Lower leg skin (tissue), 3 donors: Measurements from ENCODE around the gene MT1F.

ENCODE experiments used
- CTCF ChIP-seq, 3 donors: fragments of 450-650 bp; IDR thresholded peaks; one replicate each; pipeline ENCODE4 v1.5.1; 2016; ENCODE audit warnings: antibody characterized with exemption in 3 of 3, mild to moderate bottlenecking in 3 of 3, moderate library complexity in 2 of 3
- POLR2A ChIP-seq, 2 donors: fragments of 450-650 bp; IDR thresholded peaks; one replicate each; pipeline ENCODE4 v1.6.1; 2016 to 2017; ENCODE audit warnings: antibody characterized with exemption in 2 of 2, mild to moderate bottlenecking in 1 of 2, moderate library complexity in 1 of 2

DNA sequence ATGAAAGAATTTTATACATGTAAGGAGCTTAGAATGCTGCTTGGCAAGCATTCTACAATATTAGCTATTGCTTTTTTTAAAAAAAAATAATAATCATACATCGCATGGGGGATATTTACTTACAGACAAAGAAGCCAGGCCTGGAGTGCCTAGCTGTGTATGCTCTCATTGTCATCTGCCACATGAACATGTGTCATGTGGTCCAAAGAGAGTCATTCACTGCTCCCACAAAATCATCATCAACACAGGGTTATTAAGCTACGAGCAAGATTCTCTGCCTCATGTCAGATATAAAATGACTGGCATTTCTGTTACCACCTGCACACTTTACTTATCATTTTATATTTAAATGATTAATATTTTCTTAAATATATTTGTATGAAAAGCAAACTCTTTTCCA lies 34.1 kb upstream of the MT1F start:
- no peak for TF ChIP-seq POLR2A (IDR thresholded peaks at IDR 0.05)
- TF ChIP-seq CTCF (IDR thresholded peaks at IDR 0.05), result no peak
